ENCODE measurements around the gene VPS13A. TPM values are rescaled to one million over a fixed set of nuclear protein-coding genes. Genes with fewer than 3 reads are reported as not detected.

Gene VPS13A
- total RNA-seq, 1 experiment from 2014 or later: 31.5 TPM

DNA sequence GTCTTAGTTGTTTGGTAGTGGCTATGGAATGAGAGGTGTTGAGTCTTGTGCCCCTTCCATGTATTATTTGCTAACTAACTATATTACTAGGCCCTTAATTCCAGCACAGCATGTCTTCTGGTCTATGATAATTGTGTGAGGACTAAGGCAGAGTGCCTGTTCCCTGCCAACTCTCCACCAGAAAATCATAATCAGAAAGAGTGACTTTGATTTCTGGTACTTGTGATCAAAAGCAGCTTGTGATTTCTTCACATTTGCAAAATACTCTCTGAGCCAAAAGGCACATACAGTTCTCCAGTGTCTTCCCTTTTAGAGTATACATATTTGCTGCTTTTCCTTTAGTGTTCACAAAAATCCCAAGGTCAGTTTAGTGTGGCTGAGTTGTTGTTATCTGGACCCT lies 240.9 kb downstream of the VPS13A start (continued):
- TF ChIP-seq, protein P1, sequence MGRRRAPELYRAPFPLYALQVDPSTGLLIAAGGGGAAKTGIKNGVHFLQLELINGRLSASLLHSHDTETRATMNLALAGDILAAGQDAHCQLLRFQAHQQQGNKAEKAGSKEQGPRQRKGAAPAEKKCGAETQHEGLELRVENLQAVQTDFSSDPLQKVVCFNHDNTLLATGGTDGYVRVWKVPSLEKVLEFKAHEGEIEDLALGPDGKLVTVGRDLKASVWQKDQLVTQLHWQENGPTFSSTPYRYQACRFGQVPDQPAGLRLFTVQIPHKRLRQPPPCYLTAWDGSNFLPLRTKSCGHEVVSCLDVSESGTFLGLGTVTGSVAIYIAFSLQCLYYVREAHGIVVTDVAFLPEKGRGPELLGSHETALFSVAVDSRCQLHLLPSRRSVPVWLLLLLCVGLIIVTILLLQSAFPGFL (CRISPR knock-in tag; IDR thresholded peaks at IDR 0.05; ENCODE audit: borderline replicate concordance): no peak
- no peak for TF ChIP-seq NR2C2 (CRISPR knock-in tag; IDR thresholded peaks at IDR 0.05)

DNA sequence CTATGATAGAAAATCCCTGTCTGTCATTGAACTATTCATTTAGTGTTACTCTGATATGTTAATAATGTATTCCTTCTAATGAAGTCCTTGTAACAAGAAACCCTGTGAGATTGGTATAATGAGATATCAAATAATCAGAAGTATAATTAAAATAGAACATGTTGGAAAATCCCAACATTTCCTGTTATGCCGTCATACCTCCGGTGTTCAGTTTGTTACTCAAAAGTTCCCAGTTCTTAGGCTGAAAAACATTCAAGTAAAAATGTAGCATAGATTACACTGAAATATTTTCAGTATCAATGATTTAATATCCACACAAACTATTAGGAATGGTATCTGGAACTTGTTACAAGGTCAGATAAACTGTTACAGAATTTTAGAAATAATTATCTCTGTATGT lies 243.3 kb downstream of the VPS13A start:
- Mint-ChIP-seq H3K27me3 (ENCODE audit: low read depth) (no peaks in the 10 kb centered on the region), H3K27ac (no peak overlapping the region), H3K36me3 (peaks cover 21% of the 10 kb centered on the region), H3K4me3 (no peak overlapping the region), H3K9me3 (no peaks in the 10 kb centered on the region), H3K4me1 (no peaks in the 10 kb centered on the region)
- ChIA-PET POLR2A (no interaction called here), CTCF (no interaction called here)
- ATAC-seq: no peak
- DNase-seq (ENCODE audit: low spot score): no peak
- TF ChIP-seq, protein P2, sequence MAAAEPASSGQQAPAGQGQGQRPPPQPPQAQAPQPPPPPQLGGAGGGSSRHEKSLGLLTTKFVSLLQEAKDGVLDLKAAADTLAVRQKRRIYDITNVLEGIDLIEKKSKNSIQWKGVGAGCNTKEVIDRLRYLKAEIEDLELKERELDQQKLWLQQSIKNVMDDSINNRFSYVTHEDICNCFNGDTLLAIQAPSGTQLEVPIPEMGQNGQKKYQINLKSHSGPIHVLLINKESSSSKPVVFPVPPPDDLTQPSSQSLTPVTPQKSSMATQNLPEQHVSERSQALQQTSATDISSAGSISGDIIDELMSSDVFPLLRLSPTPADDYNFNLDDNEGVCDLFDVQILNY (CRISPR knock-in tag; IDR thresholded peaks at IDR 0.05): no peak
- no peak for TF ChIP-seq SP1 (CRISPR knock-in tag; conservative IDR thresholded peaks at IDR 0.05)
- TF ChIP-seq, protein P3, sequence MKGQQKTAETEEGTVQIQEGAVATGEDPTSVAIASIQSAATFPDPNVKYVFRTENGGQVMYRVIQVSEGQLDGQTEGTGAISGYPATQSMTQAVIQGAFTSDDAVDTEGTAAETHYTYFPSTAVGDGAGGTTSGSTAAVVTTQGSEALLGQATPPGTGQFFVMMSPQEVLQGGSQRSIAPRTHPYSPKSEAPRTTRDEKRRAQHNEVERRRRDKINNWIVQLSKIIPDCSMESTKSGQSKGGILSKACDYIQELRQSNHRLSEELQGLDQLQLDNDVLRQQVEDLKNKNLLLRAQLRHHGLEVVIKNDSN (CRISPR knock-in tag; IDR thresholded peaks at IDR 0.05): no peak
- TF ChIP-seq, protein P4, sequence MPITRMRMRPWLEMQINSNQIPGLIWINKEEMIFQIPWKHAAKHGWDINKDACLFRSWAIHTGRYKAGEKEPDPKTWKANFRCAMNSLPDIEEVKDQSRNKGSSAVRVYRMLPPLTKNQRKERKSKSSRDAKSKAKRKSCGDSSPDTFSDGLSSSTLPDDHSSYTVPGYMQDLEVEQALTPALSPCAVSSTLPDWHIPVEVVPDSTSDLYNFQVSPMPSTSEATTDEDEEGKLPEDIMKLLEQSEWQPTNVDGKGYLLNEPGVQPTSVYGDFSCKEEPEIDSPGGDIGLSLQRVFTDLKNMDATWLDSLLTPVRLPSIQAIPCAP (CRISPR knock-in tag; IDR thresholded peaks at IDR 0.05): no peak
- TF ChIP-seq, protein P5, sequence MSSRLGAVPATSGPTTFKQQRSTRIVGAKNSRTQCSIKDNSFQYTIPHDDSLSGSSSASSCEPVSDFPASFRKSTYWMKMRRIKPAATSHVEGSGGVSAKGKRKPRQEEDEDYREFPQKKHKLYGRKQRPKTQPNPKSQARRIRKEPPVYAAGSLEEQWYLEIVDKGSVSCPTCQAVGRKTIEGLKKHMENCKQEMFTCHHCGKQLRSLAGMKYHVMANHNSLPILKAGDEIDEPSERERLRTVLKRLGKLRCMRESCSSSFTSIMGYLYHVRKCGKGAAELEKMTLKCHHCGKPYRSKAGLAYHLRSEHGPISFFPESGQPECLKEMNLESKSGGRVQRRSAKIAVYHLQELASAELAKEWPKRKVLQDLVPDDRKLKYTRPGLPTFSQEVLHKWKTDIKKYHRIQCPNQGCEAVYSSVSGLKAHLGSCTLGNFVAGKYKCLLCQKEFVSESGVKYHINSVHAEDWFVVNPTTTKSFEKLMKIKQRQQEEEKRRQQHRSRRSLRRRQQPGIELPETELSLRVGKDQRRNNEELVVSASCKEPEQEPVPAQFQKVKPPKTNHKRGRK (CRISPR knock-in tag; IDR thresholded peaks at IDR 0.05; ENCODE audit: borderline replicate concordance): no peak
- TF ChIP-seq ATF1 (CRISPR knock-in tag; IDR thresholded peaks at IDR 0.05): no peak

DNA sequence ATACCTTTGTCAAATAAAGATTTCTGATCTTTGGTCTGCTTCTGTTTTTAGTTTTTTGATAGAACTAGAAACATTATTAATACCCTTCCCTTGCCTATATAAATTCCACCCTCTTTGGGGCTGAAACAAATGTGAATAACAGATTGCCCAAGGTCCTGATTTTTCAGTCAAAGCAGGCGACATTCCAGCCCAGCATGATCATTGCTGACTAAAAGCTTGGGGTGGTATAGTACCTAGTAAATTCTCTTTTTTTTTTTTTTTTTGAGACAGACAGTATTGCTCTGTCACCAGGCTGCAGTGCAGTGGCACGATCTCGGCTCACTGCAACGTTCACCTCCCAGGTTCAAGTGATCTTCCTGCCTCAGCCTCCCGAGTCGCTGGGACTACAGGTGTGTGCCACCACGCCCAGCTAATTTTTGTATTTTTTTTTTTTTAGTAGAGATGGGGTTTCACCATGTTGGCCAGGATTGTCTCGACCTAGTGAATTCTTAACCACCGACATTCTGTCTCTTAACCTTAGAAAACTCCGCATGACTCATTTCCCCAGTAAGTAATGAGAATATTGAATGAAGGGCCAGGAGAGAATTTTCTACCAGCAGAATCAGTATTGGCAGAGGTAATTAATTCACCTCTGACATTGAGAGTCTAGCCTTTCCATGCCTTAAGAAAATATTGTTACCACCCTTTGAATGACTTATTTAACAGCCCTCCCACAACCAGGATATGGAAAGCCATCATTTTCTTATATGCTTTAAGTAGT lies 244.4 kb downstream of the VPS13A start:
- CTCF ChIA-PET: interaction anchor here (4.2 kb wide), 1 partner anchor 12 kb away, joined by 14 read pairs; no protein-coding TSS in a partner anchor

More for the DNA sequence above, 244.4 kb downstream of the VPS13A start:
- Mint-ChIP-seq H3K27ac (no peak overlapping the region), H3K4me1 (no peaks in the 10 kb centered on the region), H3K9me3 (no peaks in the 10 kb centered on the region), H3K27me3 (ENCODE audit: low read depth) (no peaks in the 10 kb centered on the region), H3K4me3 (no peak overlapping the region), H3K36me3 (peaks cover 21% of the 10 kb centered on the region)
- POLR2A ChIA-PET: no interaction called here
- TF ChIP-seq CREM (CRISPR knock-in tag; IDR thresholded peaks at IDR 0.05) (no peak), ZNF219 (CRISPR knock-in tag; IDR thresholded peaks at IDR 0.05; ENCODE audit: borderline replicate concordance) (no peak), CBFB (CRISPR knock-in tag; IDR thresholded peaks at IDR 0.05; ENCODE audit: low read depth) (no peak), ZNF317 (CRISPR knock-in tag; IDR thresholded peaks at IDR 0.05; ENCODE audit: borderline replicate concordance, low read depth) (no peak), CREB1 (CRISPR knock-in tag; IDR thresholded peaks at IDR 0.05) (no peak), HMGA2 (CRISPR knock-in tag; IDR thresholded peaks at IDR 0.05) (no peak)
- TF ChIP-seq, protein P4 (CRISPR knock-in tag; IDR thresholded peaks at IDR 0.05): no peak
- TF ChIP-seq, protein P6, sequence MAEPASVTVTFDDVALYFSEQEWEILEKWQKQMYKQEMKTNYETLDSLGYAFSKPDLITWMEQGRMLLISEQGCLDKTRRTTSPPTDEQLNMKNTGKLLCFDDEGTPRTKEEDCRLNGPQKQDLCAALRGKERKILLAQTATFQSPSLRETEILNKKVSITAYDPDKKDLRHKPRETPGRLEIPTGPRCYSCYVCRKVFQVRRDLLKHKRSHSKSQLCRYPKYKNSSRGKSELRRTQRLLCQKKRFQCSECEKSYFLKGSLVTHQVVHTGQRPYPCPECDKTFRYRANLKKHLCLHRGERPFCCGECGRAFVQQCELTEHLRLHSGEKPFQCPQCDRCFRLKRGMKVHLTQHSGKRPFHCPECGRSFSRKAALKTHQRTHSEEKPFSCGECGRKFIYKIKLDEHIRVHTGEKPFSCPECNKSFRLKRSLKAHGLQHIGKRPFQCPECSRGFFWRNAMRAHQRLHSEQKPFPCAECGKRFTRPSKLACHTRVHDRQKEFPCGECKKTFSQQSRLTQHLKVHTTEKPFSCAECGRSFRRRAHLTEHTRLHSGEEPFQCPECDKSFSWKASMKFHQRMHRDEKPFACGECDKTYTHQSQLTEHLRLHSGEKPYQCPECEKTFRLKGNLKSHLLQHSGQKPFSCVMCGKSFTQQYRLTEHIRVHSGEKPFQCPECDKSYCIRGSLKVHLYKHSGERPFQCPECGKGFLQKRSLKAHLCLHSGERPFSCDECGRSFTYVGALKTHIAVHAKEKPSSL (CRISPR knock-in tag; conservative IDR thresholded peaks at IDR 0.05): no peak
- TF ChIP-seq, protein P7, sequence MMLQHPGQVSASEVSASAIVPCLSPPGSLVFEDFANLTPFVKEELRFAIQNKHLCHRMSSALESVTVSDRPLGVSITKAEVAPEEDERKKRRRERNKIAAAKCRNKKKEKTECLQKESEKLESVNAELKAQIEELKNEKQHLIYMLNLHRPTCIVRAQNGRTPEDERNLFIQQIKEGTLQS (CRISPR knock-in tag; conservative IDR thresholded peaks at IDR 0.05): no peak
- TF ChIP-seq, protein P8, sequence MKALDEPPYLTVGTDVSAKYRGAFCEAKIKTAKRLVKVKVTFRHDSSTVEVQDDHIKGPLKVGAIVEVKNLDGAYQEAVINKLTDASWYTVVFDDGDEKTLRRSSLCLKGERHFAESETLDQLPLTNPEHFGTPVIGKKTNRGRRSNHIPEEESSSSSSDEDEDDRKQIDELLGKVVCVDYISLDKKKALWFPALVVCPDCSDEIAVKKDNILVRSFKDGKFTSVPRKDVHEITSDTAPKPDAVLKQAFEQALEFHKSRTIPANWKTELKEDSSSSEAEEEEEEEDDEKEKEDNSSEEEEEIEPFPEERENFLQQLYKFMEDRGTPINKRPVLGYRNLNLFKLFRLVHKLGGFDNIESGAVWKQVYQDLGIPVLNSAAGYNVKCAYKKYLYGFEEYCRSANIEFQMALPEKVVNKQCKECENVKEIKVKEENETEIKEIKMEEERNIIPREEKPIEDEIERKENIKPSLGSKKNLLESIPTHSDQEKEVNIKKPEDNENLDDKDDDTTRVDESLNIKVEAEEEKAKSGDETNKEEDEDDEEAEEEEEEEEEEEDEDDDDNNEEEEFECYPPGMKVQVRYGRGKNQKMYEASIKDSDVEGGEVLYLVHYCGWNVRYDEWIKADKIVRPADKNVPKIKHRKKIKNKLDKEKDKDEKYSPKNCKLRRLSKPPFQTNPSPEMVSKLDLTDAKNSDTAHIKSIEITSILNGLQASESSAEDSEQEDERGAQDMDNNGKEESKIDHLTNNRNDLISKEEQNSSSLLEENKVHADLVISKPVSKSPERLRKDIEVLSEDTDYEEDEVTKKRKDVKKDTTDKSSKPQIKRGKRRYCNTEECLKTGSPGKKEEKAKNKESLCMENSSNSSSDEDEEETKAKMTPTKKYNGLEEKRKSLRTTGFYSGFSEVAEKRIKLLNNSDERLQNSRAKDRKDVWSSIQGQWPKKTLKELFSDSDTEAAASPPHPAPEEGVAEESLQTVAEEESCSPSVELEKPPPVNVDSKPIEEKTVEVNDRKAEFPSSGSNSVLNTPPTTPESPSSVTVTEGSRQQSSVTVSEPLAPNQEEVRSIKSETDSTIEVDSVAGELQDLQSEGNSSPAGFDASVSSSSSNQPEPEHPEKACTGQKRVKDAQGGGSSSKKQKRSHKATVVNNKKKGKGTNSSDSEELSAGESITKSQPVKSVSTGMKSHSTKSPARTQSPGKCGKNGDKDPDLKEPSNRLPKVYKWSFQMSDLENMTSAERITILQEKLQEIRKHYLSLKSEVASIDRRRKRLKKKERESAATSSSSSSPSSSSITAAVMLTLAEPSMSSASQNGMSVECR (CRISPR knock-in tag; IDR thresholded peaks at IDR 0.05; ENCODE audit: borderline replicate concordance): no peak
- DNase-seq (ENCODE audit: low spot score): no peak
- no peak; the same call in 1 of the 2 replicates for ATAC-seq

All from WTC11 (cell line).